H1 (cell line): ENCODE results near the gene COL5A2. TPM values are rescaled to one million over a fixed set of nuclear protein-coding genes. Genes with fewer than 3 reads are reported as not detected.

Experiments
- CTCF ChIA-PET: fragments of 300-600 bp; sonication (Branson Sonifier 250); formaldehyde crosslinking; loops from one replicate; lab custom pipeline; 2021; ENCODE audit not compliant: partially characterized antibody; lab: Charles Lee
- POLR2A ChIA-PET: fragments of 300-600 bp; sonication (Branson Sonifier 250); formaldehyde crosslinking; loops from one replicate; lab custom pipeline; 2021; ENCODE audit warnings: inconsistent platforms; ENCODE audit not compliant: partially characterized antibody; lab: Charles Lee
- DNase-seq, 2 experiments: peaks; one replicate each; pipeline versions ENCODE4 v3.0.0 to v3.0.0-alpha.2; 2010 to 2022; ENCODE audit warnings: low spot score in 2 of 2, low read depth in 1 of 2, mixed read lengths in 1 of 2
- FAIRE-seq: peaks from 2 replicates; lab custom pipeline; 2011; peaks lifted over from hg19 to GRCh38; lab: Jason Lieb, UNC
- H2AFZ ChIP-seq: 2 replicates; pipeline ENCODE4 v1.8.1; 2012; ENCODE audit warnings: low read length, inconsistent platforms
- H2AK5ac ChIP-seq: 2 replicates; pipeline ENCODE4 v1.6.1; 2013; ENCODE audit warnings: low read depth, low read length
- H2BK120ac ChIP-seq: replicated peaks from 2 replicates; pipeline ENCODE3; 2013; ENCODE audit warnings: low read depth, low read length, inconsistent platforms
- H2BK12ac ChIP-seq: 2 replicates; pipeline ENCODE4 v1.6.1; 2013; ENCODE audit warnings: low read depth, low read length
- H2BK15ac ChIP-seq: 2 replicates; pipeline ENCODE4 v1.6.1; 2013; ENCODE audit warnings: low read length
- H2BK20ac ChIP-seq: 2 replicates; pipeline ENCODE4 v1.6.1; 2013; ENCODE audit warnings: low read length
- H2BK5ac ChIP-seq: 2 replicates; pipeline ENCODE4 v1.6.1; 2013; ENCODE audit warnings: low read depth, low read length
- H3K14ac ChIP-seq: 2 replicates; pipeline ENCODE4 v1.6.1; 2013; ENCODE audit warnings: inconsistent platforms; ENCODE audit not compliant: insufficient read length
- H3K18ac ChIP-seq: 2 replicates; pipeline ENCODE4 v1.6.1; 2013; ENCODE audit warnings: low read length; ENCODE audit errors: extremely low read depth
- H3K23ac ChIP-seq: 2 replicates; pipeline ENCODE4 v1.6.1; 2013; ENCODE audit warnings: inconsistent platforms; ENCODE audit not compliant: insufficient read length
- H3K23me2 ChIP-seq: 2 replicates; pipeline ENCODE4 v1.6.1; 2013; ENCODE audit warnings: low read depth, low read length
- H3K27ac ChIP-seq: 2 replicates; pipeline ENCODE4 v1.6.1; 2011; ENCODE audit warnings: low read depth, low read length, inconsistent platforms
- H3K27me3 ChIP-seq, 4 experiments: replicated peaks in 1 of 4; 1 replicate in 1 of 4; 2 replicates in 3 of 4; pipeline versions ENCODE4 v1.6.1 to v1.8.1; 2011 to 2013; ENCODE audit warnings: low read length in 3 of 4, mild to moderate bottlenecking in 3 of 4, inconsistent platforms in 2 of 4, mixed read lengths in 2 of 4, moderate library complexity in 1 of 4; ENCODE audit not compliant: control insufficient read depth in 3 of 4, insufficient read depth in 3 of 4; ENCODE audit errors: extremely low read depth in 1 of 4
- H3K36me3 ChIP-seq, 4 experiments: 2 replicates each; pipeline versions ENCODE4 v1.6.1 to v1.8.1; 2011 to 2013; ENCODE audit warnings: mild to moderate bottlenecking in 4 of 4, low read length in 3 of 4, moderate library complexity in 2 of 4, control low read depth in 1 of 4, inconsistent platforms in 1 of 4; ENCODE audit not compliant: insufficient read depth in 4 of 4, control insufficient read depth in 2 of 4
- H3K4ac ChIP-seq: replicated peaks from 2 replicates; pipeline ENCODE3; 2013; ENCODE audit warnings: low read length, low read depth, mixed read lengths, inconsistent platforms; ENCODE audit not compliant: insufficient read length
- H3K4me1 ChIP-seq, 4 experiments: replicated peaks in 1 of 4; 1 replicate in 1 of 4; 2 replicates in 3 of 4; pipeline versions ENCODE4 v1.6.1 to v1.8.1; 2011 to 2013; ENCODE audit warnings: low read length in 3 of 4, inconsistent platforms in 2 of 4, mixed read lengths in 1 of 4; ENCODE audit not compliant: insufficient read depth in 4 of 4, control insufficient read depth in 3 of 4
- H3K4me2 ChIP-seq, 2 experiments: 2 replicates each; pipeline versions ENCODE4 v1.6.1 to v1.8.1; 2011 to 2013; ENCODE audit warnings: low read depth in 2 of 2, low read length in 2 of 2, control low read depth in 1 of 2, inconsistent platforms in 1 of 2, mild to moderate bottlenecking in 1 of 2; ENCODE audit not compliant: insufficient read depth in 1 of 2
- H3K4me3 ChIP-seq, 4 experiments: fragments of 200-600, 300-600 bp in 1 of 4; sonication (generic), shearing (Covaris generic), sonication (Bioruptor Twin) in 1 of 4; 2 replicates each; pipeline versions ENCODE4 v1.5.1 to v1.8.1; 2011 to 2016; ENCODE audit warnings: low read length in 4 of 4, low read depth in 3 of 4, control low read depth in 2 of 4, inconsistent platforms in 2 of 4, mild to moderate bottlenecking in 2 of 4, mixed read lengths in 1 of 4, moderate library complexity in 1 of 4; ENCODE audit not compliant: insufficient read depth in 2 of 4; ENCODE audit errors: extremely low read depth in 1 of 4
- H3K56ac ChIP-seq: replicated peaks from 2 replicates; pipeline ENCODE3; 2013; ENCODE audit warnings: low read depth, mild to moderate bottlenecking, mixed read lengths, low read length, inconsistent platforms; ENCODE audit not compliant: insufficient read length
- H3K79me1 ChIP-seq: 2 replicates; pipeline ENCODE4 v1.6.1; 2013; ENCODE audit warnings: low read depth, low read length, control low read depth
- H3K79me2 ChIP-seq, 2 experiments: 2 replicates each; pipeline versions ENCODE4 v1.6.1 to v1.8.1; 2012 to 2013; ENCODE audit warnings: low read length in 2 of 2, mild to moderate bottlenecking in 2 of 2, inconsistent platforms in 1 of 2; ENCODE audit not compliant: insufficient read depth in 2 of 2, control insufficient read depth in 1 of 2
- H3K9ac ChIP-seq, 4 experiments: replicated peaks in 1 of 4; 1 replicate in 1 of 4; 2 replicates in 3 of 4; pipeline versions ENCODE4 v1.6.1 to v1.8.1; 2011 to 2013; ENCODE audit warnings: low read depth in 3 of 4, low read length in 3 of 4, control low read depth in 2 of 4, mild to moderate bottlenecking in 2 of 4, moderate library complexity in 2 of 4, inconsistent platforms in 1 of 4; ENCODE audit errors: extremely low read depth in 1 of 4
- H3K9me3 ChIP-seq, 2 experiments: 2 replicates each; pipeline versions ENCODE4 v1.6.1 to v1.8.1; 2012 to 2013; ENCODE audit warnings: mild to moderate bottlenecking in 2 of 2, moderate library complexity in 2 of 2, control low read depth in 1 of 2, inconsistent platforms in 1 of 2, low read depth in 1 of 2, low read length in 1 of 2, mixed read lengths in 1 of 2; ENCODE audit not compliant: insufficient read depth in 2 of 2
- H4K20me1 ChIP-seq, 2 experiments: replicated peaks in 1 of 2; 2 replicates each; pipeline versions ENCODE3 to v1.8.1; 2011 to 2013; ENCODE audit warnings: inconsistent platforms in 2 of 2, low read length in 2 of 2, mild to moderate bottlenecking in 1 of 2; ENCODE audit not compliant: insufficient read depth in 2 of 2, control insufficient read depth in 1 of 2
- H4K5ac ChIP-seq: 2 replicates; pipeline ENCODE4 v1.6.1; 2013; ENCODE audit warnings: low read length, low read depth, mixed read lengths, inconsistent platforms; ENCODE audit not compliant: insufficient read length
- H4K8ac ChIP-seq: 2 replicates; pipeline ENCODE4 v1.8.0; 2013; ENCODE audit warnings: mild to moderate bottlenecking, moderate library complexity, low read length, inconsistent platforms; ENCODE audit not compliant: insufficient read depth; ENCODE audit errors: extremely low read depth
- H4K91ac ChIP-seq: replicated peaks from 2 replicates; pipeline ENCODE3; 2013; ENCODE audit warnings: low read length, mixed read lengths, inconsistent platforms; ENCODE audit not compliant: insufficient read length
- CEBPB ChIP-seq: IDR thresholded peaks from 2 replicates; pipeline ENCODE4 v1.6.1; 2012; ENCODE audit warnings: low read depth, low read length
- HDAC6 ChIP-seq: IDR thresholded peaks from one replicate; pipeline ENCODE4 v1.7.1; 2012; ENCODE audit warnings: low read depth, mild to moderate bottlenecking, inconsistent platforms, low read length, moderate library complexity
- POLR2A ChIP-seq, 2 experiments: IDR thresholded peaks; 1 replicate in 1 of 2; 2 replicates in 1 of 2; pipeline ENCODE4 v1.6.1; 2011; ENCODE audit warnings: low read depth in 2 of 2, low read length in 2 of 2, mild to moderate bottlenecking in 2 of 2; ENCODE audit errors: control extremely low read depth in 1 of 2
- RAD21 ChIP-seq, 2 experiments: IDR thresholded peaks in 1 of 2; conservative IDR thresholded peaks in 1 of 2; 2 replicates each; pipeline ENCODE4 v1.6.1; 2011; ENCODE audit warnings: low read depth in 2 of 2, low read length in 2 of 2, improper control_type of control experiment in 1 of 2, inconsistent platforms in 1 of 2, mild to moderate bottlenecking in 1 of 2, moderate library complexity in 1 of 2
- SAP30 ChIP-seq: fragments of 300-600 bp; sonication (generic); IDR thresholded peaks from 2 replicates; pipeline ENCODE4 v1.7.1; 2012; ENCODE audit warnings: low read length, moderate library complexity, mild to moderate bottlenecking, inconsistent platforms; ENCODE audit not compliant: insufficient read depth, insufficient replicate concordance
- WGBS, 2 experiments: shearing (Covaris generic) in 1 of 2; methylation state at CpG; one replicate each; pipeline versions ENCODE4 v1.1.6 to v1.1.7; 2013 to 2015; ENCODE audit warnings: low lambda C conversion rate in 2 of 2, mixed read lengths in 2 of 2, inconsistent platforms in 1 of 2, low coverage in 1 of 2, missing lambda C conversion rate in 1 of 2; ENCODE audit not compliant: insufficient replicate concordance in 2 of 2, insufficient coverage in 1 of 2, insufficient read length in 1 of 2; ENCODE audit errors: extremely low coverage in 1 of 2, missing lambda C conversion rate in 1 of 2; 5-methylcytosine and 5-hydroxymethylcytosine counted together
- polyA plus RNA-seq, 7 experiments: library from polyadenylated mRNA; depleted of rRNA in 3 of 7; stranded (reverse) in 5 of 7; unstranded in 2 of 7; fragments of >200 nt in 5 of 7; fragments of 200-250 nt in 2 of 7; gene quantifications; 1 replicate in 5 of 7; 2 replicates in 1 of 7; 4 replicates in 1 of 7; pipeline versions ENCODE4 v1.2.1 to v1.2.3, GENCODE V29; 2011 to 2013; ENCODE audit warnings: missing spikeins in 2 of 7, mixed read lengths in 2 of 7
- total RNA-seq: library from RNA; stranded (reverse); fragmentation: NEBNext Ultra II Directional; extraction: Animal tissue kit (Norgen Biotek cat#: 25700); gene quantifications from 2 replicates; pipeline ENCODE4 v1.2.1, GENCODE V29; 2021
- TF ChIP-seq, protein P1 (sequence below): IDR thresholded peaks from 2 replicates; pipeline ENCODE4 v1.6.1; 2012; ENCODE audit warnings: inconsistent platforms

Gene COL5A2
- total and polyA plus RNA-seq, 2 of the 8 experiments (the other 6 are each of a cell fraction or from before 2014, with no cell fraction given): 4.7 to 24.2 TPM

GRCh38 chr2:189153619-189154018 lies 25.9 kb downstream of the COL5A2 start:
- no peak overlapping the region for H3K27ac ChIP-seq

More at GRCh38 chr2:189153619-189154018, 25.9 kb downstream of the COL5A2 start:
- Histone ChIP-seq H3K9me3 (no peaks in the 10 kb centered on the region), H3K14ac (no peak overlapping the region), H2AK5ac (no peak overlapping the region), H3K79me2 (no peaks in the 10 kb centered on the region), H3K4me1 (no peaks in the 10 kb centered on the region), H2BK15ac (no peak overlapping the region), H3K79me1 (no peaks in the 10 kb centered on the region), H3K4me3 (no peak overlapping the region), H3K23ac (no peak overlapping the region), H3K27me3 (no peaks in the 10 kb centered on the region), H2BK5ac (no peak overlapping the region), H3K9ac (no peak overlapping the region), H2BK12ac (no peak overlapping the region), H4K91ac (no peak overlapping the region), H3K18ac (no peak overlapping the region), H2BK120ac (no peak overlapping the region), H4K20me1 (no peaks in the 10 kb centered on the region), H2BK20ac (no peak overlapping the region), H3K36me3 (no peaks in the 10 kb centered on the region), H4K8ac (no peak overlapping the region), H4K5ac (no peak overlapping the region), H2AFZ (no peak overlapping the region), H3K56ac (no peak overlapping the region), H3K4ac (no peak overlapping the region), H3K23me2 (no peaks in the 10 kb centered on the region), H3K4me2 (no peak overlapping the region)
- no peak for TF ChIP-seq HDAC6
- no peak for TF ChIP-seq RAD21 (IDR thresholded peaks at IDR 0.05 in 1 of 2, conservative IDR thresholded peaks at IDR 0.05 in 1 of 2; ENCODE audit: low read depth in 2 of 2, low read length in 2 of 2)
- no peak for TF ChIP-seq POLR2A (IDR thresholded peaks at IDR 0.05; ENCODE audit: control extremely low read depth in 1 of 2, low read depth in 2 of 2, low read length in 2 of 2)
- TF ChIP-seq SAP30: no peak
- no peak for TF ChIP-seq CEBPB
- TF ChIP-seq, protein P1, sequence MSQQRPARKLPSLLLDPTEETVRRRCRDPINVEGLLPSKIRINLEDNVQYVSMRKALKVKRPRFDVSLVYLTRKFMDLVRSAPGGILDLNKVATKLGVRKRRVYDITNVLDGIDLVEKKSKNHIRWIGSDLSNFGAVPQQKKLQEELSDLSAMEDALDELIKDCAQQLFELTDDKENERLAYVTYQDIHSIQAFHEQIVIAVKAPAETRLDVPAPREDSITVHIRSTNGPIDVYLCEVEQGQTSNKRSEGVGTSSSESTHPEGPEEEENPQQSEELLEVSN: no peak
- no peak for DNase-seq
- ChIA-PET POLR2A (no interaction called here), CTCF (interaction anchor here (2.1 to 2.5 kb wide), 3 partner anchors 11 to 26 kb away, joined by 6 to 12 read pairs (median 7); partner anchors contain the start of gene COL5A2)
- no peak for FAIRE-seq
- 88% methylated on average over 2 of the region's 2 CpGs; no CpG with 5 or more reads in 1 of the 2 experiments for WGBS, 2 experiments
